ENCODE data around the gene CD300C.
"Not testable (repeated sequence)": the region's sequence is repeated elsewhere in the genome, so short reads cannot be mapped to it uniquely, and the experiment has no call there.

CD300C gene

GRCh38 chr17:74508156-74508555 is 37.8 kb downstream of the CD300C start:
- TF ChIP-seq CTCF (IDR thresholded peaks at IDR 0.05; ENCODE audit: unreplicated experiment in 3 of 3), result no peak
- Mint-ChIP-seq H3K4me1 (no peaks in the 10 kb centered on the region), H3K36me3 (ENCODE audit: low read depth) (no peaks in the 10 kb centered on the region), H3K9me3 (no peaks in the 10 kb centered on the region), H3K27me3 (ENCODE audit: low read depth) (peaks cover 18% of the 10 kb centered on the region), H3K4me3 (no peak overlapping the region), H3K27ac (no peak overlapping the region)

- H3K27me3 Mint-ChIP-seq (ENCODE audit: low read depth), result peaks cover 21% of the 10 kb centered on the region
- H3K36me3 Mint-ChIP-seq (ENCODE audit: low read depth); H3K4me1 Mint-ChIP-seq; H3K27ac Mint-ChIP-seq; H3K9me3 Mint-ChIP-seq; H3K4me3 Mint-ChIP-seq: not testable (repeated sequence)
Observed at GRCh38 chr17:74503949-74504348, 42.0 kb downstream of the CD300C start.

GRCh38 chr17:74502861-74503260 is 43.1 kb downstream of the CD300C start:
- Mint-ChIP-seq H3K4me3 (no peak overlapping the region), H3K4me1 (no peaks in the 10 kb centered on the region), H3K27me3 (ENCODE audit: low read depth) (peaks cover 20% of the 10 kb centered on the region), H3K27ac (no peak overlapping the region), H3K36me3 (ENCODE audit: low read depth) (no peaks in the 10 kb centered on the region), H3K9me3 (no peaks in the 10 kb centered on the region)
- no peak for TF ChIP-seq CTCF (IDR thresholded peaks at IDR 0.05; ENCODE audit: unreplicated experiment in 3 of 3)

GRCh38 chr17:74499992-74500391 is 45.9 kb downstream of the CD300C start:
- H3K9me3 Mint-ChIP-seq, result no peaks in the 10 kb centered on the region
- no peak overlapping the region for H3K4me3 Mint-ChIP-seq
- no peaks in the 10 kb centered on the region for H3K4me1 Mint-ChIP-seq
- no peaks in the 10 kb centered on the region for H3K36me3 Mint-ChIP-seq (ENCODE audit: low read depth)
- no peak for TF ChIP-seq CTCF (IDR thresholded peaks at IDR 0.05; ENCODE audit: unreplicated experiment in 3 of 3)
- H3K27me3 Mint-ChIP-seq (ENCODE audit: low read depth), result peaks cover 23% of the 10 kb centered on the region
- H3K27ac Mint-ChIP-seq, result no peak overlapping the region

- Mint-ChIP-seq H3K36me3 (ENCODE audit: low read depth) (no peaks in the 10 kb centered on the region), H3K27me3 (ENCODE audit: low read depth) (peaks cover 23% of the 10 kb centered on the region), H3K4me3 (no peak overlapping the region), H3K9me3 (no peaks in the 10 kb centered on the region), H3K27ac (no peak overlapping the region), H3K4me1 (no peaks in the 10 kb centered on the region)
- TF ChIP-seq CTCF (IDR thresholded peaks at IDR 0.05; ENCODE audit: unreplicated experiment in 3 of 3), result no peak
Observed at GRCh38 chr17:74497471-74497870, 48.4 kb downstream of the CD300C start.

- Mint-ChIP-seq H3K4me3 (no peak overlapping the region), H3K9me3 (peaks cover 4% of the 10 kb centered on the region), H3K36me3 (ENCODE audit: low read depth) (no peaks in the 10 kb centered on the region), H3K27me3 (ENCODE audit: low read depth) (peaks cover 8% of the 10 kb centered on the region), H3K27ac (peak overlapping the region in 2 of 3 experiments; percentile 43 to 54), H3K4me1 (no peaks in the 10 kb centered on the region)
- peak; percentile 91 to 94 (median 92) for TF ChIP-seq CTCF (IDR thresholded peaks at IDR 0.05; ENCODE audit: unreplicated experiment in 3 of 3)
Observed at GRCh38 chr17:74493331-74493833, 52.5 kb downstream of the CD300C start.
